ENCODE results near the gene ARID5B. TPM values are rescaled to one million over a fixed set of nuclear protein-coding genes. Genes with fewer than 3 reads are reported as not detected.

Gene ARID5B
- total RNA-seq, 1 donor from 2014 or later: 76.8 TPM

GRCh38 chr10:62116896-62117295, 215.4 kb downstream of the ARID5B start:
- ATAC-seq (ENCODE audit: low read depth): no peak
- no peak overlapping the region for H3K27ac Mint-ChIP-seq
- intact Hi-C loops (cut with micrococcal nuclease): no loop called here

GRCh38 chr10:62121187-62121530, 219.7 kb downstream of the ARID5B start:
- no peak overlapping the region for H3K4me3 Mint-ChIP-seq
- ATAC-seq (ENCODE audit: low read depth) (no peak), DNase-seq (no peak)
- no peak overlapping the region for H3K27ac Mint-ChIP-seq
- H3K36me3 Mint-ChIP-seq (ENCODE audit: low read depth): peaks cover 3% of the 10 kb centered on the region
- ChIA-PET CTCF (no interaction called here), POLR2A (no interaction called here)
- no peaks in the 10 kb centered on the region for H3K27me3 Mint-ChIP-seq
- H3K9me3 Mint-ChIP-seq: peaks cover 13% of the 10 kb centered on the region
- no peak for TF ChIP-seq CTCF (IDR thresholded peaks at IDR 0.05)
- intact Hi-C loops (cut with micrococcal nuclease): no loop called here
- peaks cover 9% of the 10 kb centered on the region for H3K4me1 Mint-ChIP-seq

More at GRCh38 chr10:62116896-62117295, 215.4 kb downstream of the ARID5B start:
- Mint-ChIP-seq H3K9me3 (no peaks in the 10 kb centered on the region), H3K4me1 (peaks cover 13% of the 10 kb centered on the region), H3K4me3 (no peak overlapping the region), H3K36me3 (ENCODE audit: low read depth) (no peaks in the 10 kb centered on the region), H3K27me3 (no peaks in the 10 kb centered on the region)
- no peak for TF ChIP-seq CTCF (IDR thresholded peaks at IDR 0.05)
- ChIA-PET CTCF (no interaction called here), POLR2A (no interaction called here)
- no peak for DNase-seq

- Mint-ChIP-seq H3K4me1 (peaks cover 6% of the 10 kb centered on the region), H3K27ac (no peak overlapping the region), H3K9me3 (peaks cover 9% of the 10 kb centered on the region), H3K27me3 (no peaks in the 10 kb centered on the region), H3K36me3 (ENCODE audit: low read depth) (peaks cover 5% of the 10 kb centered on the region), H3K4me3 (no peak overlapping the region)
- TF ChIP-seq CTCF (IDR thresholded peaks at IDR 0.05): no peak
- POLR2A ChIA-PET: no interaction called here
- CTCF ChIA-PET: no interaction called here
- ATAC-seq (ENCODE audit: low read depth) (no peak), DNase-seq (no peak)
- intact Hi-C loops (cut with micrococcal nuclease): no loop called here
Measured at GRCh38 chr10:62127975-62128374, 226.5 kb downstream of the ARID5B start.

GRCh38 chr10:62130948-62131347, 229.4 kb downstream of the ARID5B start:
- H3K27ac Mint-ChIP-seq: peak overlapping the region; percentile 12

GRCh38 chr10:62131724-62132123, 230.2 kb downstream of the ARID5B start:
- TF ChIP-seq CTCF (IDR thresholded peaks at IDR 0.05): no peak
- no peak for DNase-seq
- H3K27ac Mint-ChIP-seq: no peak overlapping the region

More at GRCh38 chr10:62130948-62131347, 229.4 kb downstream of the ARID5B start:
- H3K27me3 Mint-ChIP-seq: no peaks in the 10 kb centered on the region
- ATAC-seq (ENCODE audit: low read depth): no peak
- CTCF ChIA-PET: no interaction called here
- no peak for TF ChIP-seq CTCF (IDR thresholded peaks at IDR 0.05)
- H3K4me3 Mint-ChIP-seq: no peak overlapping the region
- intact Hi-C loops (cut with micrococcal nuclease): no loop called here
- no peak for DNase-seq
- POLR2A ChIA-PET: no interaction called here
- peaks cover 2% of the 10 kb centered on the region for H3K36me3 Mint-ChIP-seq (ENCODE audit: low read depth)
- H3K9me3 Mint-ChIP-seq: peaks cover 4% of the 10 kb centered on the region
- peaks cover 6% of the 10 kb centered on the region for H3K4me1 Mint-ChIP-seq

More at GRCh38 chr10:62131724-62132123, 230.2 kb downstream of the ARID5B start:
- no peak for ATAC-seq (ENCODE audit: low read depth)
- Mint-ChIP-seq H3K4me1 (peaks cover 6% of the 10 kb centered on the region), H3K4me3 (no peak overlapping the region), H3K9me3 (peaks cover 4% of the 10 kb centered on the region), H3K27me3 (no peaks in the 10 kb centered on the region), H3K36me3 (ENCODE audit: low read depth) (peaks cover 2% of the 10 kb centered on the region)
- ChIA-PET CTCF (no interaction called here), POLR2A (no interaction called here)
- intact Hi-C loops (cut with micrococcal nuclease): no loop called here

Data from activated B cell treated with CpG ODN at 0.5 μM for 24 hours (primary cell).